ENCODE measurements around the gene GYPC.

DNA sequence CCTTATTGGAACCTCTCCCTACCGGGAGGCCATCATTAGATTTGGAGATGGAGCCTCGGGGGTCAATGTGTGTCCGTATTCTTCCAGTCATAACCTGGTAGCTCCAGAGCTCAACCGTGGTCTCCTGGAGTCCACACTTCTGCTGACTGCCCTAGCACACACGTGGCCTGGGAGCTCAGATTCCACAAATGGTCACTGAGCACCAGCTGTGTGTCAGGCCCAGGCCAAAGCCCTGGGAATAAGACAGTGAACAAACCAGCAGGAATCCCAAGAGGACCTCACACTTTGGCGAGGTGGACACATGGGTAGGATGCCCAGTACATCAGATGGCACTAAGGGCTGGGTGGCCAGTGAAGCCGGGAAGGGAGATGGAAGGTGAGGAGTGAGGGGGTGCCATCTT is 15.5 kb downstream of the GYPC start:
- TF ChIP-seq EP300 (IDR thresholded peaks at IDR 0.05) (no peak), POLR2AphosphoS5 (IDR thresholded peaks at IDR 0.05) (no peak)
- TF ChIP-seq, protein P1, sequence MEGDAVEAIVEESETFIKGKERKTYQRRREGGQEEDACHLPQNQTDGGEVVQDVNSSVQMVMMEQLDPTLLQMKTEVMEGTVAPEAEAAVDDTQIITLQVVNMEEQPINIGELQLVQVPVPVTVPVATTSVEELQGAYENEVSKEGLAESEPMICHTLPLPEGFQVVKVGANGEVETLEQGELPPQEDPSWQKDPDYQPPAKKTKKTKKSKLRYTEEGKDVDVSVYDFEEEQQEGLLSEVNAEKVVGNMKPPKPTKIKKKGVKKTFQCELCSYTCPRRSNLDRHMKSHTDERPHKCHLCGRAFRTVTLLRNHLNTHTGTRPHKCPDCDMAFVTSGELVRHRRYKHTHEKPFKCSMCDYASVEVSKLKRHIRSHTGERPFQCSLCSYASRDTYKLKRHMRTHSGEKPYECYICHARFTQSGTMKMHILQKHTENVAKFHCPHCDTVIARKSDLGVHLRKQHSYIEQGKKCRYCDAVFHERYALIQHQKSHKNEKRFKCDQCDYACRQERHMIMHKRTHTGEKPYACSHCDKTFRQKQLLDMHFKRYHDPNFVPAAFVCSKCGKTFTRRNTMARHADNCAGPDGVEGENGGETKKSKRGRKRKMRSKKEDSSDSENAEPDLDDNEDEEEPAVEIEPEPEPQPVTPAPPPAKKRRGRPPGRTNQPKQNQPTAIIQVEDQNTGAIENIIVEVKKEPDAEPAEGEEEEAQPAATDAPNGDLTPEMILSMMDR (IDR thresholded peaks at IDR 0.05), result no peak
